Erythroblast (primary cell): ENCODE measurements around the gene SMAD5.

ENCODE experiments used
- GATA1 ChIP-seq: IDR thresholded peaks from 2 replicates; pipeline ENCODE4 v1.6.1; 2011; ENCODE audit warnings: low read depth, mild to moderate bottlenecking, control low read depth, low read length, moderate library complexity
- POLR2A ChIP-seq: IDR thresholded peaks from 2 replicates; pipeline ENCODE4 v1.6.1; 2011; ENCODE audit warnings: mild to moderate bottlenecking, low read length

DNA sequence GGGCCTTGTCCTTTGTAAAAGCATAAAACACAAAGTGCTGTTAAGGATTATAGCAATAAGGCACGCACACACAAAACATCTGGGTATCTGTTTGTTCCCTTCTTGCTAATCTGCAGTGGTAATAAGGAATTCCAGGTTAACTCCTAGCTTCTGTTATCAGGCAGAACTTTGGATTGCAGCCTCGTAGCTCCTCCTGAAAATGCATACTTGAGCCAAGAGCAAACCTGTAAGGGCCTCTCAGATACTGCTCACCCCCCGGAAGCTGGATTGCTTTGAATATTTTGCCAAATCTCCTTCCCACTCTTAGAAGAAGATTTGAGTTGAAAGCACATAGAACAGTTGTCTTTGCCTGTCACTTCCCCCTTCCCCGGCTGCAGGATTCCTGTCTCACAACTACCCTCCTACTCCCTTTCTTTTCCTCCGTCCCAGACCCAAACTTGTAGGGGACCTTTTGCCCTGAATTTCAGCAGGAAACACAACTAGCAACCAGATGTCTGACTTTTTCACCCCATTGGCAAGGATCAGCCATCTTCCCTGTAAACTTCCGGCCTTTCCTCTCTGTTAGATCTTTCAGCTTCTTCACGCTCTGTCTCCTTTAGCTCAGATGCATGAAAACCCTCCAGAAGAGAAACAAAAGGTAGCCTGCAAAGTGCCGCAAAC is 28.2 kb upstream of the SMAD5 start:
- TF ChIP-seq POLR2A (no peak), GATA1 (no peak)
